Fibroblast of pulmonary artery (primary cell): ENCODE results near the gene R3HDM2.
"Not testable (repeated sequence)": the region's sequence is repeated elsewhere in the genome, so short reads cannot be mapped to it uniquely, and the experiment has no call there.

Source experiments
- DNase-seq: peaks from one replicate; pipeline ENCODE4 v3.0.0-alpha.2; 2010; ENCODE audit warnings: low read depth
- H3K4me3 ChIP-seq: replicated peaks from 2 replicates; pipeline ENCODE4 v1.5.1; 2011; ENCODE audit warnings: low read depth, mild to moderate bottlenecking, control low read depth, low read length, moderate library complexity
- CTCF ChIP-seq: IDR thresholded peaks from 2 replicates; pipeline ENCODE4 v1.5.1; 2011; ENCODE audit warnings: mild to moderate bottlenecking, control low read depth, low read length, inconsistent platforms; ENCODE audit errors: missing control alignments

Gene R3HDM2

GRCh38 chr12:57446292-57446960, 15.6 kb upstream of the R3HDM2 start:
- TF ChIP-seq CTCF, result no peak
- DNase-seq, result no peak
- H3K4me3 ChIP-seq, result no peak overlapping the region

GRCh38 chr12:57444744-57445143, 13.9 kb upstream of the R3HDM2 start:
- DNase-seq, result no peak
- H3K4me3 ChIP-seq, result no peak overlapping the region
- no peak for TF ChIP-seq CTCF

GRCh38 chr12:57444337-57444736, 13.5 kb upstream of the R3HDM2 start:
- H3K4me3 ChIP-seq, DNase-seq: not testable (repeated sequence)

GRCh38 chr12:57441846-57442427, 11.1 kb upstream of the R3HDM2 start:
- no peak overlapping the region for H3K4me3 ChIP-seq
- no peak for TF ChIP-seq CTCF
- DNase-seq, result no peak

DNA sequence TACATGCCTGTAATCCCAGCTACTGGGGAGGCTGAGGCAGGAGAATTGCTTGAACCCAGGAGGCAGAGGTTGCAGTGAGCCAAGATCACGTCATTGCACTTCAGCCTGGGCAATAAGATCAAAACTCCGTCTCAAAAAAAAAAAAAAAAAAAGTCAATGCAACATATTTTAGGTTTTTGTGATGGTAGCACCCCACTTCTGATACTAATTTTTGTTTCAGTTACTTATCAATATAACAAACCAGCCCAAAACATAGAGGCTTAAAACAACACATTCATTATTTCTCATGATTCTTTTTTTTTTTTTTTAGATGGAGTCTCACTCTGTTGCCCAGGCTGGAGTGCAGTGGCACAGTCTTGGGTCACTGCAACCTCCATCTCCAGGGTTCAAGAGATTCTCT, 10.6 kb upstream of the R3HDM2 start:
- H3K4me3 ChIP-seq, DNase-seq: not testable (repeated sequence)

DNA sequence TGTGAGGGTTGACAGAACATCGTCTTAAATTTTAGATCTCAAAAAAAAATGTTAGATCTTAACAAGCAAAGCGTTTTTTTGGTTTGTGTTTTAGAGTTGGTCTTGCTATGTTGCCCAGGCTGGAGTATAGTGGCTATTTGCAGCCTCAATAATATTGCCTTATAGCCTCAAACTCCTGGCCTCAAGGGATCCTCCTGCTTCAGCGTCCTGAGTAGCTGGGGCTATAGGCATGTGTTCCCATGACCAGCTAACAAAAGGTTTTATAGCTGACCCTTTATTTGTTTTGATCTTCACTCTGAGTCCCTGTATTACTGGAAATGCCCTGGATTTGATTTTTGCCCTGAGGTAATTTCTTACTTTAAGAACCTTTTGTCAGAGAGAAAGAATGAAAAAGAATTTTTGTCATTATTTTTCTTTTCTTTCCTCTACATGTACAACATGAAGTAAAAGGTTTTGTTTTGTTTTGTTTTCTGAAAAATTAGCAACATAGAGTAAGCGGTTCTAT, 9.0 kb upstream of the R3HDM2 start:
- no peak for DNase-seq
- no peak for TF ChIP-seq CTCF
- H3K4me3 ChIP-seq, result no peak overlapping the region

- H3K4me3 ChIP-seq, result no peak overlapping the region
- TF ChIP-seq CTCF, result no peak
Observed at GRCh38 chr12:57438400-57438799, 7.6 kb upstream of the R3HDM2 start.

DNA sequence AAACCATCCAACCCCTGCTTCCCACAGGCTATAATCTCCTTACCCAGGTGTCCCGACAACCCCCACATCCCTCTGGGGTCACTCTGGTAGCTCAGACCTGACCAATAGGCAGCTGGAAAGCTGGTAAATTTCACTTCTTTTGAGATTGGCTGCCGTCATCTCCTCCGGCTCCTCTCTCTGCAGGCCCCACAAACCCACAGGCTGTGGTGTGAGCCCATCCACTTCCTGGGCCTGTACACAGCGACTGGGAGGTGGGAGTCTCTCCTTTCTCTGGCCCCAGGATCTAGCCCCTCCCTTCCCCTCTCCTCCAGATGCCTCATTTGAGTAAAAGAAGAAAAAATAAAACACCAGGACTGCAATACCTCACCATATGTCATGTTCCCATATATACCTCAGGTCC, 4.5 kb upstream of the R3HDM2 start:
- DNase-seq, result no peak
- H3K4me3 ChIP-seq, result no peak overlapping the region
- TF ChIP-seq CTCF, result no peak

More at GRCh38 chr12:57438400-57438799, 7.6 kb upstream of the R3HDM2 start:
- DNase-seq, result no peak
